ENCODE data around the gene TMEM97.
"Not testable (repeated sequence)": the region's sequence is repeated elsewhere in the genome, so short reads cannot be mapped to it uniquely, and the experiment has no call there.

The TMEM97 gene

GRCh38 chr17:28318759-28319597 is at the start of gene TMEM97:
TSS of gene TMEM97 (plus strand) at chr17:28319200. CDS start at chr17:28319240, 40 bp downstream.
- peak; percentile 89 for DNase-seq (ENCODE audit: low read depth)

GRCh38 chr17:28270055-28270454 is 48.9 kb upstream of the TMEM97 start:
- no peak for DNase-seq (ENCODE audit: low read depth)

- no peak for DNase-seq (ENCODE audit: low read depth)
Measured at GRCh38 chr17:28270926-28271325, 48.1 kb upstream of the TMEM97 start.

GRCh38 chr17:28271431-28271830 is 47.6 kb upstream of the TMEM97 start:
- DNase-seq (ENCODE audit: low read depth): no peak

- no peak for DNase-seq (ENCODE audit: low read depth)
Measured at GRCh38 chr17:28272166-28272565, 46.8 kb upstream of the TMEM97 start.

- not testable (repeated sequence) for DNase-seq (ENCODE audit: low read depth)
Measured at GRCh38 chr17:28273341-28273740, 45.7 kb upstream of the TMEM97 start.

- DNase-seq (ENCODE audit: low read depth): no peak
Measured at GRCh38 chr17:28274591-28275265, 44.3 kb upstream of the TMEM97 start.

- no peak for DNase-seq (ENCODE audit: low read depth)
Measured at GRCh38 chr17:28276011-28276410, 43.0 kb upstream of the TMEM97 start.

- DNase-seq (ENCODE audit: low read depth): no peak
Measured at GRCh38 chr17:28279411-28279810, 39.6 kb upstream of the TMEM97 start.

- DNase-seq (ENCODE audit: low read depth): no peak
Measured at GRCh38 chr17:28280826-28281225, 38.2 kb upstream of the TMEM97 start.

GRCh38 chr17:28282596-28282995 is 36.4 kb upstream of the TMEM97 start:
- DNase-seq (ENCODE audit: low read depth): no peak

- DNase-seq (ENCODE audit: low read depth): no peak
Measured at GRCh38 chr17:28285965-28286364, 33.0 kb upstream of the TMEM97 start.

GRCh38 chr17:28290703-28291102 is 28.3 kb upstream of the TMEM97 start:
- no peak for DNase-seq (ENCODE audit: low read depth)

- DNase-seq (ENCODE audit: low read depth): no peak
Measured at GRCh38 chr17:28291780-28292330, 27.1 kb upstream of the TMEM97 start.

- DNase-seq (ENCODE audit: low read depth): not testable (repeated sequence)
Measured at GRCh38 chr17:28292878-28293277, 26.1 kb upstream of the TMEM97 start.

- no peak for DNase-seq (ENCODE audit: low read depth)
Measured at GRCh38 chr17:28293994-28294393, 25.0 kb upstream of the TMEM97 start.

GRCh38 chr17:28295677-28296578 is 23.1 kb upstream of the TMEM97 start:
- DNase-seq (ENCODE audit: low read depth): no peak

GRCh38 chr17:28298449-28298848 is 20.6 kb upstream of the TMEM97 start:
- DNase-seq (ENCODE audit: low read depth): no peak

GRCh38 chr17:28306954-28307401 is 12.0 kb upstream of the TMEM97 start:
- DNase-seq (ENCODE audit: low read depth): no peak

- no peak for DNase-seq (ENCODE audit: low read depth)
Measured at GRCh38 chr17:28313841-28314240, 5.2 kb upstream of the TMEM97 start.

GRCh38 chr17:28315846-28316705 is 2.9 kb upstream of the TMEM97 start:
- no peak for DNase-seq (ENCODE audit: low read depth)

Measured in stimulated activated CD8-positive, alpha-beta memory T cell treated with anti-CD3 and anti-CD28 coated beads, Interleukin-12 subunit alpha, Interleukin-12 subunit beta, amount 100 ng/mL, for 4 hours (primary cell).